ENCODE measurements around the gene RNU6-1. TPM values are rescaled to one million over a fixed set of nuclear protein-coding genes. Genes with fewer than 3 reads are reported as not detected.

The RNU6-1 gene
- total RNA-seq, 4 donors from 2014 or later, result not detected

GRCh38 chr15:67820122-67820991 lies 19.5 kb downstream of the RNU6-1 start:
- DNase-seq (ENCODE audit: low spot score in 2 of 2), result no peak
- intact Hi-C loops (cut with DNase I; ENCODE audit: low total_unique reads), result loop anchor here (10.0 kb wide), 1 partner anchor 876 kb away; no protein-coding TSS in a partner anchor
- TF ChIP-seq POLR2A (IDR thresholded peaks at IDR 0.05), result no peak
- no peak for TF ChIP-seq CTCF (IDR thresholded peaks at IDR 0.05)
- H3K4me3 ChIP-seq (ENCODE audit: low read depth, poor library complexity, severe bottlenecking), result no peak overlapping the region
- WGBS, 2 donors, result 10 to 15% methylated on average over 47 to 49 of the region's 50 CpGs

GRCh38 chr15:67819636-67820035 lies 20.2 kb downstream of the RNU6-1 start:
- 17 to 22% methylated on average over 19 of the region's 19 CpGs for WGBS, 2 donors
- TF ChIP-seq POLR2A (IDR thresholded peaks at IDR 0.05), result no peak
- no peak for TF ChIP-seq CTCF (IDR thresholded peaks at IDR 0.05)
- intact Hi-C loops (cut with DNase I; ENCODE audit: low total_unique reads), result loop anchor here (10.0 kb wide), 1 partner anchor 875 kb away; no protein-coding TSS in a partner anchor
- H3K4me3 ChIP-seq (ENCODE audit: low read depth, poor library complexity, severe bottlenecking), result no peak overlapping the region
- no peak for DNase-seq (ENCODE audit: low spot score in 2 of 2)

GRCh38 chr15:67818464-67818863 lies 21.4 kb downstream of the RNU6-1 start:
- no peak for TF ChIP-seq POLR2A (IDR thresholded peaks at IDR 0.05)
- no peak for TF ChIP-seq CTCF (IDR thresholded peaks at IDR 0.05)
- WGBS, 2 donors, result 69 to 76% methylated on average over 3 of the region's 3 CpGs
- no peak overlapping the region for H3K4me3 ChIP-seq (ENCODE audit: low read depth, poor library complexity, severe bottlenecking)
- DNase-seq (ENCODE audit: low spot score in 2 of 2), result no peak
- intact Hi-C loops (cut with DNase I; ENCODE audit: low total_unique reads), result no loop called here

GRCh38 chr15:67816668-67817067 lies 23.2 kb downstream of the RNU6-1 start:
- TF ChIP-seq POLR2A (IDR thresholded peaks at IDR 0.05) (no peak), CTCF (IDR thresholded peaks at IDR 0.05) (no peak)
- intact Hi-C loops (cut with DNase I; ENCODE audit: low total_unique reads), result no loop called here
- 93 to 100% methylated on average over 3 of the region's 3 CpGs for WGBS, 2 donors

GRCh38 chr15:67815036-67815592 lies 24.7 kb downstream of the RNU6-1 start:
- intact Hi-C loops (cut with DNase I; ENCODE audit: low total_unique reads), result no loop called here
- WGBS, 2 donors, result 97 to 98% methylated on average over 4 of the region's 5 CpGs
- H3K4me3 ChIP-seq (ENCODE audit: low read depth, poor library complexity, severe bottlenecking), result no peak overlapping the region
- TF ChIP-seq CTCF (IDR thresholded peaks at IDR 0.05) (no peak), POLR2A (IDR thresholded peaks at IDR 0.05) (no peak)
- DNase-seq (ENCODE audit: low spot score in 2 of 2), result peak in 1 of 2 donors; percentile 31

More at GRCh38 chr15:67816668-67817067, 23.2 kb downstream of the RNU6-1 start:
- no peak overlapping the region for H3K4me3 ChIP-seq (ENCODE audit: low read depth, poor library complexity, severe bottlenecking)
- no peak for DNase-seq (ENCODE audit: low spot score in 2 of 2)
